ENCODE data around the gene FOXS1.

DNA sequence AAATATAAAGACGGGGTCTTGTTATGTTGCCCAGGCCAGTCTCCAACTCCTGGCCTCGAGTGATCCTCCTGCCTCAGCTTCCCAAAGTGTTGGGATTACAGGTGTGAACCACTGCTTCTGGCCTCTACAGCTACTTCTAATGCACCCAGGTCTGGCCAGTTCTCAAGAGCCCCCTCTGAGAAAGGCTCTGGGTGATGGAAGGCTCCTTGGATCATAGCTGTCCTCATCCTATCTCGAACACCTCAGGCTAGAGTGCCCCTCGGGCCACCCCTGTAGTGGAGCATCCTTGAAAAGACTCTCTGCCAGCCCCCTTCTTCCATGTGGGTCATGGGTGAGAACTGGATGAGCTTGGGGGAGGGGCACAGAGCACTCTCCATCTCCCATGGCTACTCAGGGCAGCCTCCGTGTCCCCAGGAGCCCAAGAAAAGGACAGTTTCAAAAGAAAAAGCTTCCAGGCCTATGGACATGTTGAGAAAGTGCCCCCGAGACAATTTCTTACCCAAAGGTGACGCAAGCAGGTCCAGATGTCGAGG, 27.0 kb downstream of the FOXS1 start:
- TF ChIP-seq, protein P1, sequence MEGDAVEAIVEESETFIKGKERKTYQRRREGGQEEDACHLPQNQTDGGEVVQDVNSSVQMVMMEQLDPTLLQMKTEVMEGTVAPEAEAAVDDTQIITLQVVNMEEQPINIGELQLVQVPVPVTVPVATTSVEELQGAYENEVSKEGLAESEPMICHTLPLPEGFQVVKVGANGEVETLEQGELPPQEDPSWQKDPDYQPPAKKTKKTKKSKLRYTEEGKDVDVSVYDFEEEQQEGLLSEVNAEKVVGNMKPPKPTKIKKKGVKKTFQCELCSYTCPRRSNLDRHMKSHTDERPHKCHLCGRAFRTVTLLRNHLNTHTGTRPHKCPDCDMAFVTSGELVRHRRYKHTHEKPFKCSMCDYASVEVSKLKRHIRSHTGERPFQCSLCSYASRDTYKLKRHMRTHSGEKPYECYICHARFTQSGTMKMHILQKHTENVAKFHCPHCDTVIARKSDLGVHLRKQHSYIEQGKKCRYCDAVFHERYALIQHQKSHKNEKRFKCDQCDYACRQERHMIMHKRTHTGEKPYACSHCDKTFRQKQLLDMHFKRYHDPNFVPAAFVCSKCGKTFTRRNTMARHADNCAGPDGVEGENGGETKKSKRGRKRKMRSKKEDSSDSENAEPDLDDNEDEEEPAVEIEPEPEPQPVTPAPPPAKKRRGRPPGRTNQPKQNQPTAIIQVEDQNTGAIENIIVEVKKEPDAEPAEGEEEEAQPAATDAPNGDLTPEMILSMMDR (IDR thresholded peaks at IDR 0.05; ENCODE audit: insufficient read depth, low read depth, low read length) = no peak
- TF ChIP-seq EZH2 (IDR thresholded peaks at IDR 0.05; ENCODE audit: insufficient read depth, low read length) = no peak
